HEK293T (cell line): ENCODE data around the gene EFNA5.

Experiments used
- CTCF ChIA-PET: fragments of 350-600 bp; formaldehyde crosslinking; extraction: SDS; loops from one replicate; lab custom pipeline; 2021; ENCODE audit warnings: antibody characterized with exemption, inconsistent platforms; lab: Yijun Ruan, JAX
- POLR2A ChIA-PET: fragments of 350-600 bp; formaldehyde crosslinking; extraction: SDS; loops from one replicate; lab custom pipeline; 2020; ENCODE audit warnings: antibody characterized with exemption, inconsistent platforms; lab: Yijun Ruan, JAX
- DNase-seq: peaks from one replicate; pipeline ENCODE4 v3.0.0; 2012; ENCODE audit warnings: mixed read lengths; ENCODE audit errors: extremely low spot score
- ARNT ChIP-seq: fragments of 450-650 bp; IDR thresholded peaks from 2 replicates; pipeline ENCODE4 v1.6.1; 2017; ENCODE audit warnings: mild to moderate bottlenecking
- BHLHE40 ChIP-seq: fragments of 450-650 bp; IDR thresholded peaks from 2 replicates; pipeline ENCODE4 v1.6.1; 2016; ENCODE audit warnings: mild to moderate bottlenecking, moderate library complexity, borderline replicate concordance
- CTBP1 ChIP-seq: fragments of 450-650 bp; IDR thresholded peaks from 2 replicates; pipeline ENCODE4 v1.6.1; 2016; ENCODE audit warnings: borderline replicate concordance
- ELF4 ChIP-seq: fragments of 450-650 bp; IDR thresholded peaks from 2 replicates; pipeline ENCODE4 v1.6.1; 2017; ENCODE audit warnings: antibody characterized with exemption
- FOXA1 ChIP-seq: fragments of 450-650 bp; IDR thresholded peaks from 2 replicates; pipeline ENCODE4 v1.6.1; 2016; ENCODE audit warnings: mild to moderate bottlenecking
- FOXK2 ChIP-seq: fragments of 450-650 bp; IDR thresholded peaks from 2 replicates; pipeline ENCODE4 v1.6.1; 2016; ENCODE audit warnings: mild to moderate bottlenecking
- FOXM1 ChIP-seq: fragments of 450-650 bp; IDR thresholded peaks from 2 replicates; pipeline ENCODE4 v1.6.1; 2017; ENCODE audit warnings: mild to moderate bottlenecking, borderline replicate concordance
- HDGF ChIP-seq: fragments of 450-650 bp; IDR thresholded peaks from 2 replicates; pipeline ENCODE4 v1.6.1; 2017; ENCODE audit warnings: antibody characterized with exemption, borderline replicate concordance
- L3MBTL2 ChIP-seq: fragments of 450-650 bp; conservative IDR thresholded peaks from 2 replicates; pipeline ENCODE4 v1.6.1; 2016; ENCODE audit warnings: mild to moderate bottlenecking
- LEF1 ChIP-seq: fragments of 450-650 bp; IDR thresholded peaks from 2 replicates; pipeline ENCODE4 v1.6.1; 2017; ENCODE audit warnings: mild to moderate bottlenecking, borderline replicate concordance
- NFRKB ChIP-seq: fragments of 450-650 bp; IDR thresholded peaks from 2 replicates; pipeline ENCODE4 v1.6.1; 2016; ENCODE audit warnings: mild to moderate bottlenecking, moderate library complexity
- PKNOX1 ChIP-seq: fragments of 450-650 bp; IDR thresholded peaks from 2 replicates; pipeline ENCODE4 v1.6.1; 2016
- SP1 ChIP-seq: fragments of 450-650 bp; IDR thresholded peaks from 2 replicates; pipeline ENCODE4 v1.6.1; 2017
- SUZ12 ChIP-seq: fragments of 450-650 bp; IDR thresholded peaks from 2 replicates; pipeline ENCODE4 v1.6.1; 2016; ENCODE audit warnings: mild to moderate bottlenecking
- TARDBP ChIP-seq: fragments of 450-650 bp; IDR thresholded peaks from 2 replicates; pipeline ENCODE4 v1.6.1; 2016
- ZNF384 ChIP-seq: fragments of 450-650 bp; IDR thresholded peaks from 2 replicates; pipeline ENCODE4 v1.6.1; 2016

The EFNA5 gene

GRCh38 chr5:107696498-107696897 is 25.8 kb upstream of the EFNA5 start:
- no peak for DNase-seq
- TF ChIP-seq CTBP1: no peak
- TF ChIP-seq SP1: no peak
- TF ChIP-seq FOXK2: no peak
- no peak for TF ChIP-seq LEF1
- TF ChIP-seq FOXA1: no peak
- no peak for TF ChIP-seq ZNF384
- TF ChIP-seq ARNT: no peak
- no peak for TF ChIP-seq ELF4
- CTCF ChIA-PET: no interaction called here
- POLR2A ChIA-PET: no interaction called here

- TF ChIP-seq L3MBTL2 (no peak), FOXA1 (no peak), BHLHE40 (no peak), ZNF384 (no peak), PKNOX1 (no peak), HDGF (no peak), FOXM1 (no peak), FOXK2 (no peak), CTBP1 (no peak), ARNT (no peak)
- CTCF ChIA-PET: no interaction called here
- no peak for DNase-seq
- POLR2A ChIA-PET: no interaction called here
Observed at GRCh38 chr5:107696080-107696479, 25.3 kb upstream of the EFNA5 start.

GRCh38 chr5:107687937-107688336 is 17.2 kb upstream of the EFNA5 start:
- DNase-seq: no peak
- CTCF ChIA-PET: no interaction called here
- POLR2A ChIA-PET: no interaction called here
- no peak for TF ChIP-seq PKNOX1
- no peak for TF ChIP-seq TARDBP
- TF ChIP-seq FOXA1: no peak
- no peak for TF ChIP-seq LEF1
- TF ChIP-seq ARNT: no peak
- no peak for TF ChIP-seq ZNF384
- TF ChIP-seq L3MBTL2: no peak
- no peak for TF ChIP-seq NFRKB

- ChIA-PET CTCF (no interaction called here), POLR2A (no interaction called here)
- DNase-seq: no peak
- TF ChIP-seq L3MBTL2 (no peak), NFRKB (no peak), FOXM1 (no peak), CTBP1 (no peak)
Observed at GRCh38 chr5:107687404-107687803, 16.7 kb upstream of the EFNA5 start.

GRCh38 chr5:107682533-107682932 is 11.8 kb upstream of the EFNA5 start:
- CTCF ChIA-PET: interaction anchor here (1.2 kb wide), 1 partner anchor 8 kb away, joined by 4 read pairs; no protein-coding TSS in a partner anchor
- POLR2A ChIA-PET: no interaction called here
- DNase-seq: no peak

GRCh38 chr5:107680799-107681198 is 10.1 kb upstream of the EFNA5 start:
- ChIA-PET CTCF (no interaction called here), POLR2A (no interaction called here)
- no peak for TF ChIP-seq FOXA1
- TF ChIP-seq FOXM1: no peak
- TF ChIP-seq FOXK2: no peak
- TF ChIP-seq LEF1: no peak
- no peak for TF ChIP-seq L3MBTL2
- TF ChIP-seq HDGF: no peak
- no peak for TF ChIP-seq ARNT
- TF ChIP-seq TARDBP: no peak
- no peak for TF ChIP-seq SUZ12
- TF ChIP-seq ZNF384: no peak
- no peak for TF ChIP-seq ELF4
- no peak for TF ChIP-seq CTBP1
- no peak for TF ChIP-seq PKNOX1
- no peak for TF ChIP-seq NFRKB
- TF ChIP-seq SP1: no peak
- DNase-seq: no peak

More at GRCh38 chr5:107682533-107682932, 11.8 kb upstream of the EFNA5 start:
- TF ChIP-seq ELF4: no peak

GRCh38 chr5:107680099-107680498 is 9.4 kb upstream of the EFNA5 start:
- POLR2A ChIA-PET: no interaction called here
- CTCF ChIA-PET: no interaction called here
- DNase-seq: no peak
- no peak for TF ChIP-seq CTBP1
- no peak for TF ChIP-seq ARNT
- no peak for TF ChIP-seq LEF1
- TF ChIP-seq NFRKB: no peak
- TF ChIP-seq L3MBTL2: no peak
- no peak for TF ChIP-seq ZNF384
- TF ChIP-seq BHLHE40: no peak
- TF ChIP-seq TARDBP: no peak
- no peak for TF ChIP-seq SP1
- TF ChIP-seq HDGF: no peak
- no peak for TF ChIP-seq SUZ12
- no peak for TF ChIP-seq FOXA1
